ENCODE measurements around the gene SRP72.
"Not testable (repeated sequence)": the region's sequence is repeated elsewhere in the genome, so short reads cannot be mapped to it uniquely, and the experiment has no call there.

Gene SRP72

GRCh38 chr4:56465599-56466295 lies 1.7 kb upstream of the SRP72 start:
- no peak for DNase-seq

- not testable (repeated sequence) for DNase-seq
These were observed 1.1 kb upstream of the SRP72 start for GRCh38 chr4:56466296-56466761.

GRCh38 chr4:56466910-56467283 lies 520 bp upstream of the SRP72 start:
- DNase-seq: no peak

- peak in 9 of 58 donors; percentile 14 to 66 (median 39) for DNase-seq
These were observed 643 bp downstream of the SRP72 start for GRCh38 chr4:56468097-56468422.

GRCh38 chr4:56469489-56470210 lies 2.2 kb downstream of the SRP72 start:
- DNase-seq: no peak

- no peak for DNase-seq
These were observed 8.5 kb downstream of the SRP72 start for GRCh38 chr4:56475917-56476316.

GRCh38 chr4:56477192-56477702 lies 9.8 kb downstream of the SRP72 start:
- DNase-seq: no peak

GRCh38 chr4:56480691-56481090 lies 13.3 kb downstream of the SRP72 start:
- DNase-seq: no peak

GRCh38 chr4:56496241-56496640 lies 28.8 kb downstream of the SRP72 start:
- no peak for DNase-seq

- DNase-seq: peak in 23 of 58 donors; percentile 3 to 44 (median 17)
These were observed 38.1 kb downstream of the SRP72 start, which contains the start of gene ARL9 for GRCh38 chr4:56505269-56506130. TSS of gene ARL9 (plus strand) at chr4:56505791. CDS start at chr4:56505863, 72 bp downstream.

GRCh38 chr4:56511098-56511497 lies 43.7 kb downstream of the SRP72 start:
- peak in 8 of 58 donors; percentile 0 to 33 (median 8) for DNase-seq

- DNase-seq: no peak
These were observed 44.7 kb downstream of the SRP72 start for GRCh38 chr4:56512166-56512565.

- DNase-seq: no peak
These were observed 46.1 kb downstream of the SRP72 start for GRCh38 chr4:56513517-56513916.

- peak; percentile 13 to 91 (median 63) for DNase-seq
These were observed 63.1 kb downstream of the SRP72 start for GRCh38 chr4:56530269-56531148.

- DNase-seq: no peak
These were observed 63.8 kb downstream of the SRP72 start for GRCh38 chr4:56531149-56531770.

GRCh38 chr4:56531823-56532222 lies 64.4 kb downstream of the SRP72 start:
- DNase-seq: no peak

GRCh38 chr4:56532239-56532638 lies 64.8 kb downstream of the SRP72 start:
- no peak for DNase-seq

- no peak for DNase-seq
These were observed 68.5 kb downstream of the SRP72 start for GRCh38 chr4:56535915-56536314.

- no peak for DNase-seq
These were observed 69.7 kb downstream of the SRP72 start for GRCh38 chr4:56537147-56537546.

GRCh38 chr4:56540826-56541225 lies 73.4 kb downstream of the SRP72 start:
- DNase-seq: no peak
